ENCODE results near the gene ZSCAN18.
"Not testable (repeated sequence)": the region's sequence is repeated elsewhere in the genome, so short reads cannot be mapped to it uniquely, and the experiment has no call there.

ZSCAN18 gene, protein sequence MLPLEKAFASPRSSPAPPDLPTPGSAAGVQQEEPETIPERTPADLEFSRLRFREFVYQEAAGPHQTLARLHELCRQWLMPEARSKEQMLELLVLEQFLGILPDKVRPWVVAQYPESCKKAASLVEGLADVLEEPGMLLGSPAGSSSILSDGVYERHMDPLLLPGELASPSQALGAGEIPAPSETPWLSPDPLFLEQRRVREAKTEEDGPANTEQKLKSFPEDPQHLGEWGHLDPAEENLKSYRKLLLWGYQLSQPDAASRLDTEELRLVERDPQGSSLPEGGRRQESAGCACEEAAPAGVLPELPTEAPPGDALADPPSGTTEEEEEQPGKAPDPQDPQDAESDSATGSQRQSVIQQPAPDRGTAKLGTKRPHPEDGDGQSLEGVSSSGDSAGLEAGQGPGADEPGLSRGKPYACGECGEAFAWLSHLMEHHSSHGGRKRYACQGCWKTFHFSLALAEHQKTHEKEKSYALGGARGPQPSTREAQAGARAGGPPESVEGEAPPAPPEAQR

DNA sequence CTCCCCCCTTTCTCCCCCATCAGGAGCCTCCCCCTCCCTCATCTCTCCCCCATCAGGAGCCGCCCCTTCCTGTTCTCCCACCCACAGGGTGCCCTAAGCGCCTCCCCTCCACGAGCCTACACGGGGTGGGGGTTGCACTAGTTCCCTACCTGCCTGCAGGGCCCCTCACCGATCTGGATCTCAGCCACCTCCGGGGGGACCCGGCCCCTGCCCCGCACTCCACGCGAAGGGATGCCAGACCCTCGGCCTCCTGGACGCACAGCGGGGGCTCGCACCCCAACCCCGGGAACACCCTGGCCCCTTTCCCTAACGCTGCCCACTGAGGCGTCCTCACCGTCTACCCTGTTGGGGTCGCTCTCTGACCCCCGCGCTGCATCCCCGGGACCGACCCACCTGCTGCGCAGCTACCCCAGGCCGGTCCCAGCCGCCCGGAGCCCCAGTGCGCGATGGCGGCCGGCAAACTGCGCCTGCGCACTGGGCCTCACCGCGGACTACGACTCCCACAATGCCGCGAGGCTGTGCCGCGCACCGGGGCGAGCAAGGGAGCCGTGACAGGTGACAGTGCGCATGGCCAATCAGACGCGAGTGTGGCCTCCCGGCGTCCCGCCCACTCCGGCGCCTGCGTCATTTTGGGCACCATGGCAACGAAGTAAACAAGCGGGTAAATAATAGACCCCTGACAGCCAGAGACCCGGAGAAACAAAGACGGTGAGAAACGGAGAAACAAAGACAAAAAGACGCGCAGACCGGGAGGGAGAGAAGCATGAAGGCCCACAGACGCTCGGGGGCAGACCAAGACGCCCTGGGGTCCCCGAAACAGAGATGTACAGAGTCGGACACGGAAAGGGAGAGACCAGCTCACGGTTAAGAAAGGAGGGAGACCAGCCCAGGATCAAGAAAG is at the start of gene ZSCAN18:
Gene ZSCAN18 (minus strand): TSS at position 451 of the 901 bp plus-strand sequence. CDS start 7,964 bp downstream, outside the sequence.
- FAIRE-seq (peak; percentile 96), DNase-seq (ENCODE audit: low spot score) (peak; percentile 99)

DNA sequence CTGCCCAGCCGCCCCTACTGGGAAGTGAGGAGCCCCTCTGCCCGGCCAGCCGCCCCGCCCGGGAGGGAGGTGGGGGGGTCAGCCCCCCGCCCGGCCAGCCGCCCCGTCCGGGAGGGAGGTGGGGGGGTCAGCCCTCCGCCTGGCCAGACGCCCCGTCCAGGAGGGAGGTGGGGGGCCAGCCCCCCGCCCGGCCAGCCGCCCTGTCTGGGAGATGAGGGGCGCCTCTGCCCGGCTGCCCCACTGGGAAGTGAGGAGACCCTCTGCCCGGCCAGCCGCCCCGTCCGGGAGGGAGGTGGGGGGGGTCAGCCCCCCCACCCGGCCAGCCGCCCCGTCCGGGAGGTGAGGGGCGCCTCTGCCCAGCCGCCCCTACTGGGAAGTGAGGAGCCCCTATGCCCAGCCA is 49.4 kb upstream of the ZSCAN18 start:
- DNase-seq (ENCODE audit: low spot score); FAIRE-seq: not testable (repeated sequence)

DNA sequence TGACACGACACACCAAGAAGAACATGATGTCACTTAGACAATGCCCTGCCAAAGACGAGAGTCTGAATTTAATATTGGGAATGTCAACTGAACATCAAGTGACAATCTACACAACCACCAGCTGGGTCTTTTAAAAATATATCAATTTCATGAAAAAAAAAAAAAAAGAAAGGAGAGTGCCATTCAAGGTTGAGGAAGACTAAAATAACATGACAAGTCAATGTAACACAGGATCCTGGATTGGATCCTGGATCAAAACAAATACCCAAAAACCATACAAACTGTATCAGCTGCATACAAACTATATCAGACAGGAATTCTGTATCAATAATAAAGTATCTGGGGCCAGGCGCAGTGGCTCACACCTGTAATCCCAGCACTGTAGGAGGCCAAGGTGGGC is 47.8 kb upstream of the ZSCAN18 start:
- DNase-seq (ENCODE audit: low spot score) (no peak), FAIRE-seq (no peak)

DNA sequence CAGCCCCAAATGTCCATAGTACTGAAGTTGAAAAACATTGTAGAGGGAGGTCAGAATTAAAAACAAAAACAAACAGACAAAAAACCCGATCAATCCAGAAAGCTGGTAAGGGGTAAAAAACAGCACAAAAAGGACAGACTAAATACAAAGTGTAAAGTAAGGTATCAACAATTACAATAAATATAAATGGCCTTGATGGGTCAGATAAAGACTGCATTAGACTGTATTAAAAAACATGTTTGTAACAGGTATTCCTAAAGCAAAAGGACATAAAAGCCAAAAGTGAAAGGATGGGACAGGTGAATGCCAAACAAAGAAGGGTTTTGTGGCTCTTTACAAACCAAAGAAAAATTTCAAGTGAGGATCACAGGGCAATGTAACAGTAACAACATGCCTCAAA is 36.2 kb upstream of the ZSCAN18 start:
- no peak for FAIRE-seq
- DNase-seq (ENCODE audit: low spot score), result no peak

DNA sequence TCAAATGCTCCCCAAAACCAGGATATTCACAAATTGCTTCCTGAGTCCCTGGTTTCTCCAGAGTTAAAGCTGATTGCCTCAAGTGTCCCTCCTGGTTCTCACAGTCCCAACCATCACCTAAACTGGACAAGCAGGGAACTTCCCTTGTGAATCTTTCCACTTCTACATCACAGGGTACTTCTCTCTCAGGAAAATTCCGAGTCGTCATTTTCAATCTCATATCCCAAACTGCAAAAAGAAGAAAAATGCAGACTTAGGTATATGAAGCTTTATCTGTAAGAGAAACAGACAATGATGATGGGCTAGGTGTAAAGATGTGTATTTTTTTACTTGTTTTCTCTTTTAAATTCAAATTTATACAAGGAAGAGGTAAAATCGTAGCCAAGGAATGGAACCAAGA is 31.3 kb upstream of the ZSCAN18 start:
- DNase-seq (ENCODE audit: low spot score) (no peak), FAIRE-seq (no peak)

DNA sequence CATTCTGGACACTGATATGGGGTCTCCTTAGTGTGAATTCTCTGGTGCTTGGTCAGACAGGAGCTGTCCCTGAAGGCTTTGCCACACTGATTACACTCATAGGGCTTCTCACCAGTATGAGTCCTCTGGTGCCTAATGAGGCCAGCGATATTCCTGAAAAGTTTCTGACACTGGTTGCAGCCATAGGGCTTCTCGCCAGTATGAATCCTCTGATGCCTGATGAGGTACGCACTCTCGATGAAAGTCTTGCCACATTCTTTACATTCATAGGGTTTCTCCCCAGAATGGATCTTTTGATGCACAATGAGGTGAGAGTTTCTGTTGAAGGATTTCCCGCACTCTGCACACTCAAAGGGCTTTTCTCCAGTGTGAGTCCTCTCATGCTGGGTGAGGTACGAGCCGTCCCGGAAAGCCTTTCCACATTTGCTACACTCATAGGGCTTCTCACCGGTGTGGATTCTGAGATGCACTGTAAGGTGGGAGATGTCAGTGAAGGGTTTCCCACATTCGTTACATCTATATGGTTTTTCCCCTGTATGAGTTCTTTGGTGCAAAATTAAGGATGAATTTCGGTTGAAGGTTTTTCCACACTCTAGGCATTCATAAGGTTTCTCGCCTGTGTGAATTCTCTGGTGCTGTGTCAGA is 30.1 kb upstream of the ZSCAN18 start:
- FAIRE-seq (no peak), DNase-seq (ENCODE audit: low spot score) (no peak)

DNA sequence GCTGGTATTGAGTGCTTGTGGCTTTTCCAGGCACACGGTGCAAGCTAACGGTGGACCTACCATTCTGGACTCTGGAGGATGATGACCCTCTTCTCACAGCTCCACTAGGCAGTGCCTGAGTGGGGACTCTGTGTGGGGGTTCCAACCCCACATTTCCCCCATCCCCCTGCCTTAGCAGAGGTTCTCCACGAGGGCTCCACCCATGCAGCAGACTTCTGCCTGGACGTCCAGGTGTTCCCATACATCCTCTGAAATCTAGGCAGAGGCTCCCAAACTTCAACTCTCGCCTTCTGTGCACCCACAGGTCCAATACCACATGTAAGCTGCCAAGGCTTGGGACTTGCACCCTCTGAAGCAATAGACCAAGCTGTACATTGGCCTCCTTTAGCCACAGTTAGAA is 25.3 kb upstream of the ZSCAN18 start:
- FAIRE-seq, result no peak
- no peak for DNase-seq (ENCODE audit: low spot score)

DNA sequence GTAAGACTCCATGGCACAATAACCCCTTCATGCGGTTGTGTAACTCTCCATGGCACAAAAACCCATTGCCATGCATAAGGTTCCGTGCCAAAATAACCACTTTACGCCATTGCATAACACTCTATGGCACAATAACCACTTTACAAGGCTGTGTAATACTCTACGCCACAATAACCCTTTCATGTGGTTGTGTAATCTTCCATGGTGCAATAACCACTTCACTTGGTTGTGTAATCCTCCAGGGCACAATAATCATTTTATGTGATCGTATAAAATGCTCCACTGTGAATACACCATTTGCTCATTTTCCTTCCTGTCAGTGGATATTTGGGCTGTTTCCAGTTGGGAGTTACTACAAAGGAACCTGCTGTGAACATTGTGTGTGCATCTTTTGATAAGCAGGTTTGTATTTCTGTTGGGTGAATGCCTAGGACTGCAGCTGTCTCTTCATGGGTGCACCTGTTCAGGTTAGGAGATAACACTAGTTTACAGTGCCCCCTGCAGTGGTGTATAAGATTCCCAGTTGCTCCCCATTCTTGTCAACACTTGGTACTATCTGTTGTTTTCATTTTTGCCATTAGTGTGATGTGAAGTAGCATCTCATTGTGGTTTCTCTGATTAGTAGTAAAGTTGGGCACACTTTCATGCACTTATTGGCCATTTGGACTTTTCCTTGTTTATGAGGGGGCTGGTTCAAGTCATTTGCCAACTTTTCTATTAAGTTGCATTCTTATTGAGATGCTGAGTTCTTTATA is 21.1 kb upstream of the ZSCAN18 start:
- no peak for FAIRE-seq

DNA sequence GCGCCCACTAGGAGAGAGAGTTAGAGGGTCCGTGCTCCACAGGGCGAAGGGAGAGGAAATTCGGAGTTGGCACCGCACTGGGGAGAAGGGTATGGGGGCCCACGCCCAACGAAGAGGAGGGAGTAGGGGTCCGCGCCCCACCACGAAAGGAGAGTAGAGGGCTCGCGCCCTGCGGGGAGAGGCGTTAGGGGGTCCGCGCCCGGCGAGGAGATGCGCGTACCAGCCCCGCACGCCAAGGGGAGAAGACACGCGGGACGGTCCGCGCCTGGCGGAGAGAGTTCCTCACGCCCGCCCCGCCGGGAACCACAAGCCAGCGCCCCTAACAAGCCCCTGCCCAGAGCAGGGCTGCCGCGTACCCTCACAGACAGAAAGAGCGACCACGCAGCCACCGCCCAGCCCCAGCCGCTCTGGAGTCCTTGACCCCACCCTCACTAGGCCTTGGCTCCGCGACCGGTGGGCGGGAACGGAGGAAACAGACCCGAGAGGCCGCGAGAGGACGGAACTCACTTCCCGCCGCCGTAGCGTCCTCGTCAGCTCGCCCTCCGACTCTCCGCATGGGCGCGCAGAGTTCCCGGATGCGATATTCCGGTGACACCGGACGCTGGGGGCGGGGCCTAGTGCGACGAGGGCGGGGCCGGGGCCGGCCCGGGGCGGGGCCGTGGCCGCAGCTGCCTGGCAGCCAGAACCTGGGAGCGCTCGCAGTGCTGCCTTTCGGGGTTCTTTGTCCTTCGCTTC is 20.0 kb upstream of the ZSCAN18 start:
- no peak for FAIRE-seq
- no peak for DNase-seq (ENCODE audit: low spot score)

More for the DNA sequence above, 21.1 kb upstream of the ZSCAN18 start:
- no peak for DNase-seq (ENCODE audit: low spot score)

DNA sequence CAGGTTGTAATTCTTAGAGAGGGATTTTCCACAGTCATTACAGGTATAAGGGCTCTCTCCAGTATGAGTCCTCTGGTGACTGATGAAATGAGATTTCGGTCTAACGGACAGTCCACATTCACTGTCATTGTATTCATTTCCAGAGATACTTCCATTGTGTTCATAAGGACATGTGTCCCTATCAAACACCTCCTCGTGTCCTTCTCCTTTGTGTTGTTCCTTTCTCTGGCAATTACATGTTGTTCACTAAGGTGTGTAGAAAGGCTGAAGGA is 10.5 kb upstream of the ZSCAN18 start:
- FAIRE-seq, result no peak

DNA sequence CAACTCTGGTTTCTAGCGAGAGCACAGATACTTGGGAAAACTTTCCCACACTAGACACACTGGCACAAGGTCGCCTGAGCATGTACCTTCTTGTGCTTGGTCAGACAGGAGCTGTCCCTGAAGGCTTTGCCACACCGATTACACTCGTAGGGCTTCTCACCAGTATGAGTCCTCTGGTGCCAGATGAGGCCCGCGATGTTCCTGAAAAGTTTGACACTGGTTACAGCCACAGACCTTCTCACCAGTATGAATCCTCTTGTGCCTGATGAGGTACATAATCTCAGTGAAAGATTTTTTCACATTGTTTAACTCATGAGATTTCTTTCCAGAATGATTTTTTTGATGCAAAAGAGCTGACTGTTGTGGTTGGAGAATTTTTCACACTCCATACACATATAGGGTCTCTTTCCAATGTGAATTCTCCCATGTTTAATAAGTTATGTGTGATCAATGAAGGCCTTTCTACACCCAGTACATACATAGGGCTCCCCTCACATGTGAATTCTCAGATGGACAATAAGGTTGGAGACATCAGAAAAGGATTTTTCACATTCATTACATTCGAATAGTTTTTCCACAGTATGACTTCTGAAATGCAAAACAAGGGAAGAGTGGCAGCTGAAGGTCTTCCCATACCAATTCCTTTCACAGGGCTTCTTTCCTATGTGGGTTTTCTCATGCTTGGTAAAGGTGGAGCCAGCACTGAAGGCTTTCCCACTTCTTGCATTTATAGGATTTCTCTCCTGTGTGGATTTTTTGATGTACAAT is 9.9 kb upstream of the ZSCAN18 start:
- no peak for FAIRE-seq
- no peak for DNase-seq (ENCODE audit: low spot score)

More for the DNA sequence above, 10.5 kb upstream of the ZSCAN18 start:
- no peak for DNase-seq (ENCODE audit: low spot score)

DNA sequence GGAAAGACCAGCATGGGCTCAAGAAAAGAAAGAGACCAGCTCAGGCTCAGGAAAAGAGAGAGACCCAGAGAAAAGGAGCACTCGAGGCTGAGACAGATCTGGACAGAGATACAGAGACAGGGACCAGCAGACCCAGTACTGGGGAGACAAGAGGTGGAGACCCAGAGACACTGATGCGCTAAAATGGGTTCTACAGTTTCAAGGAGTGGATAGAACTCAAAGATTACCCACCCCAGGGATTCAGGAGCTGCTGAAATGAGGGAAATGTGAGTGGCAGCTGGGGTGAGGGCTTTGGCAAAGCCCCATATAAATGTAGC is 609 bp upstream of the ZSCAN18 start:
- FAIRE-seq (no peak), DNase-seq (ENCODE audit: low spot score) (peak; percentile 13)

DNA sequence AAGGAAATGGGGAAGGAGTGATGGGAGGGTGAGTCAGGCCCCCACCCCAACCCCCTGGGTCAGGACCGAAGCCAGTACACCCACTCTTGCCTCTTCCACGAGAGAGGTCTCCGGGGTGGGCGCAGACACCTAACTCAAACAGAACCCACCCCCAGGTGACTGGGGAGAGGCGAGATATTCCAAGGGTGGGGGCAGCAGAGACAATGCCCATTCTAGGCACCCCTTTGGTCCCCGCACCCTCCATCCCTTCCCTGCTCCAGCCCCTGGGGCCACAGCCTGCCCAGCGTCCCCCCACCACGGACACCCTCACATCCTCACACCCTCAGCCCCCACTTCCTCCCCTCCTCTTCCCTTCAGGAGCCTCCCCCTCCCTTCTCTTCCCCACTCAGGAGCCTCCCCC is 682 bp downstream of the ZSCAN18 start:
- DNase-seq (ENCODE audit: low spot score) (no peak), FAIRE-seq (no peak)

DNA sequence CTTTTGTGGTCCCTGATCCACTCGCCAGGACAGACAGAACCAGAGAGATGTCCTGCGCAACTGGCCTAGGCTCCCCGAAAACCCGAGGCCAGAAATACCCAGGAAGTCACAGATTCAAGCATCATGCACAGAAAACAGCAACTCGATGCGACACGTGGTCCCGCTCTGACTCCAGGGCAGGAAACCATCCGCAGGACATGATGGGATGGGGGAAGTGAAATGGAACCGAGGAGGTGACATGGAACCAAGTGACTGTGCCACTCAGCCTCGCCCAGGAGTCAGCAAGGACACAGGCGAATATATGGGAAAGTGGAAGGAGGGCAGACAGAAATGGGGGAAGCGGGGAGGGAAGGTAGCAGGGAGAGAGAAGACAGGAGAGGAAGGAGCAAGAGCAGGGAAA is 1.1 kb downstream of the ZSCAN18 start:
- no peak for FAIRE-seq

DNA sequence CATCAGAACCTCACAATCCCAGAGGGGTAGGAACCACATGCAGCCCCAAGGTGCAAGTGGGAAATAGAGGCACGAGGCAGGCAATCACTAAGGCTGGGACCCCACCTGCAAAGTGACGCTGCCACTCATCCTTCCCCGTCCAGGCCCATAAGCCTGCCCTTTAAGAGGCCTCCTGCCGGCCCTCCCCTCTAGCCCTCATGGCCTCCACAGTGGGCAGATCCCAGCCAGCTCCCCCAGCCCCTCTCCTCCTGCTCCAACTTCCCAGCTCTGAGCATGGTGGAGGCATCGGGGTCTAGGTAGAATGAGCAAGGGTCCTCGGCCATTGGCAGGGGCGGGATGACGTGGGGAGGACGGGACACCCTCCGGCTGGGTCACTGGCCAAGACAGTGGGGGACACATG is 2.7 kb downstream of the ZSCAN18 start:
- no peak for FAIRE-seq
- DNase-seq (ENCODE audit: low spot score), result no peak

More for the DNA sequence above, 1.1 kb downstream of the ZSCAN18 start:
- DNase-seq (ENCODE audit: low spot score), result no peak

DNA sequence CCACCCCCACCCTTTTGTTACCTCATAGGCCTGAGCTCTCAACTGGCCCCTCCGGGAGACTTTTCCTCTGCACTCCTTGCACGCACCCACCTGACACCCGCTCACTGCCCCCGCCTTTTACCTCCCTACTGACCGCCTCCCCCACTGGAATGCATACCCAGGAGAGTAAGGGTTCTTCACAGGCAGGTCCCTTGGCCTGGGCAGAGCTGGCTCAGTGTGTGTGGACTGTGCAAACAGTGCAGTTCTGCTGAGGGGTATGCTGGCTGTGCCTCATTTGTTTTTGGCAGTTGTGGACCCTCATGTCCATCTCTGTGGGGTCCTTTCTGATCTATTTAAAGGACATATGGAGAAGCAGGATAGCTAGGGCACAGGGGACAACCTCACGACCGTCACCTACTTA is 5.0 kb downstream of the ZSCAN18 start:
- no peak for DNase-seq (ENCODE audit: low spot score)
- no peak for FAIRE-seq

DNA sequence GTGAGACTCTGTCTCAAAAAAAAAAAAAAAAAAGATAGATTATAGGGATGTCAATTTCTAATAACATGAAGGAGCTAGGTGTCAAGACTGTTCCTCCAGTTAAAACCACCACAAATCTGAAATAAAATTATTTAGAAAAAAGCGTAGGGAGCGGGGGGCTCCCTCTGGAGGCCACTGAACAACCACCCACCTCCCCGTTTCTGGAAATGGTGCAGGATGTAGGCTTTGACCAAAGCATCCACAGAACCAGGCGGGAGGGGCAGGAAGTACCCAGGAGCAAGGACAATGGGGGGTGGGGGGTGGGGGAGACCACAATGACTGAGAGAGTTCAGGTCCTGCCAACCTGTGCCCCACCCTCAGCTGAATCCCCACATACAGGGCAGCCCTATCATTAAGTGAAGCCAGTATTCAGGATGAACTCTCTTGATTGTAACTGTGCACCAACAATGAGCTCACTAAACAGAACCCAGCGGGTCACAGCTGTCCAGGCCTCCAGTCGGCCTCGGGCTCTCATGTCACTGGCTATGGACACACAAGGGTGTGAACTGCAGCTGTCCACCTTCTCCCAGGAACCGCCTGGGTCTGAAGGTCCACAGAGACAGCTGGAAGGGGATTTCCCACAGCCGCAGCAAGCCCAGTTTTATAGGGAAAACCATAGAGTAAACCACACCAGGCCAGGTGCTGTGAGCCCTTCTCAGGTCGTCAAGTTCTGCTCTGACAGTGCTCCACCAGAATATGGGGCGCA is 6.6 kb downstream of the ZSCAN18 start:
- no peak for DNase-seq (ENCODE audit: low spot score)
- FAIRE-seq, result no peak

DNA sequence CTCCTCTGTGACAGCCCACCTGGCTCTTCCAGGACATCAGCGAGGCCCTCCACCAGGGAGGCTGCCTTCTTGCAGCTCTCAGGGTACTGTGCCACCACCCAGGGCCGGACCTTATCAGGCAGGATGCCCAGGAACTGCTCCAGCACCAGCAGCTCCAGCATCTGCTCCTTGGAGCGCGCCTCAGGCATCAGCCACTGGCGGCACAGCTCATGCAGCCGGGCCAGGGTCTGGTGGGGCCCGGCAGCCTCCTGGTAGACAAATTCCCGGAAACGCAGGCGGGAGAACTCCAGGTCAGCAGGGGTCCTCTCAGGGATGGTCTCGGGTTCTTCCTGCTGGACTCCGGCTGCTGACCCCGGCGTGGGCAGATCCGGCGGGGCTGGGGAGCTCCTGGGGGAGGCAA is 8.2 kb downstream of the ZSCAN18 start:
- FAIRE-seq, result no peak

DNA sequence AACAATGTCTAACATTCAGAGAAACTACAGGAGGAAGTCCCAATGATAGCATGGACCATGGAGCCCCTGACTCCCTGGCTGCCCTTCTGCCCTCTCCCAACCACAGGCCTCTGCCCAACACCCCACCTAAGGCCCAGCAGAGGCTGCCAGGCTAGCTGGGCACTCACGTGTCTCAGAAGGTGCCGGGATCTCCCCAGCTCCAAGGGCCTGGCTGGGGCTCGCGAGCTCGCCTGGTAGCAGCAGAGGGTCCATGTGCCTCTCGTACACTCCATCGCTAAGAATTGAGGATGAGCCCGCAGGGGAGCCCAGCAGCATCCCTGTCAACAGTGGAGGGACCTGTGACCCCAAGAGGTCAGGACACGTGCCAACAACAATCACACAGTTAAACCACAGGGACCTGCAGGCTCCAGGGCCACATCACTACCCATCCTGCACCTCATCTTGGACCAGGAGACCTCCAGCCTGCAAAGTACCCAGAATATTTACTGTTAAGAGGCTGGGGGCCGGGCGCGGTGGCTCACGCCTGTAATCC is 9.4 kb downstream of the ZSCAN18 start:
- DNase-seq (ENCODE audit: low spot score) (no peak), FAIRE-seq (no peak)

More for the DNA sequence above, 8.2 kb downstream of the ZSCAN18 start:
- DNase-seq (ENCODE audit: low spot score), result no peak
